AML-193 (cell line): ENCODE data around the gene USH1G.
"Not testable (repeated sequence)": the region's sequence is repeated elsewhere in the genome, so short reads cannot be mapped to it uniquely, and the experiment has no call there.

Source experiments
- DNase-seq, 2 experiments: peaks; one replicate each; lab custom pipeline; 2025; lab: John Stamatoyannopoulos, UW

USH1G gene

GRCh38 chr17:74922694-74923537 is at the start of gene USH1G:
Gene USH1G, minus strand, starts transcription at chr17:74923255. Its CDS starts 182 bp downstream, at chr17:74923073.
- DNase-seq: no peak

- DNase-seq: no peak
Observed at GRCh38 chr17:74972107-74972972, 49.3 kb upstream of the USH1G start, which contains the start of gene HID1. Gene HID1, minus strand, starts transcription at chr17:74972759. Its CDS starts 103 bp downstream, at chr17:74972656.

- no peak for DNase-seq
Observed at GRCh38 chr17:74971842-74972106, 48.7 kb upstream of the USH1G start.

DNA sequence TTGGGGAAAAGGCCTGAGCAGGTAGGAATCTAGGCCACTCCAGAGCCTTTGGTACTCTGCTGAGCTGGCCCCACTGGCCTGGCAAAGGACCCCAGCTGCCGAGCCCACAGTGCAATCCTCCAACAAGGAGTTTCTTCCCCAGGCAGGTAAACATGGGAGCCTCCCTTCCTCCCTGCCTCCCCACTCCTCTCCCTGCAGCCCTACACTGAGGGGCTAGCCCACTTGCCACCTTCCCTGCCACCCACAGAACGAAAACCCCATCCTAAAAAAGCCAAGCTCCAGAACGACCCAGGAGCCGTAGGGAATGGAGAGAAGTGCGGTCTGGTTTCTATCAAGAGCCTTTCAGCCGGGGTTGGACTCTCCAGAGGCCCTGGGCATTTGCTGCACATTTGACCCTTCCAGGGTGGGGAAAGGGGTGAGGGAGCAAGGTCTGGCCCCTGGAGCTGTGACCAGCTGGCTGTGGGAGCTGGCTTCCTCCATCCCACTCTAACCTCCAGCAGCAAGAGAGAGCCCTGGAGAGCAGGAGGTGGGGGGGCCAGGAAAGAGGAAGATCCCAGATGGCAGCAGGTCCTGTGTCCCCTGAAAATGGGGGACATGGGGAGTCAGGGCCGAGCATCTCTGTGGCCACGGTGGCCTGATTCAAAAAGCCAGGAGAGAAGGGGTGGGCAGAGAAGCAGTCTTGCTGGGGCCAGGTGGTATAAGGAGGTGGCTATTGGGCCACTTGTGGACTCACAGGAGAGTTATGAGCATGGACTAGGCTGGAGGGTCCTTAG is 48.2 kb upstream of the USH1G start:
- DNase-seq: no peak

DNA sequence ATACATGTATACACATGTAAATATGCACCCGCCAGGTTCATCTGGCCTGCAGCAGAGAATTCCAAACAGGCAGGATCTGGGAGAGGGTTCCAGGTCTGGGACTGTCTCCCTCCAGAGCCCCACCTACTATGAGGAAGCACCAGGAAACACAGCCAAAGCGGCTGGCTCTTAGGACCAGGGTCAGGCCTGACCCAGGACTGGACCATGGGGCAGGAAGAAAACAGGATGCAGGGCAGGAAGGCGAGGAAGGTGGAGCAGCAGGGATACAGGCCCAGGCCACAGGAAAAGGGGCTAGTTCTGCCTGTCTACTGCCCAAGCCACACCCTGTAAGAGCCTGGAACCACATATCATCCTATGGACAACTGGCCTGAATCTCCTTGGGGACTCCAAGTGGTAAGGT is 47.3 kb upstream of the USH1G start:
- no peak for DNase-seq

DNA sequence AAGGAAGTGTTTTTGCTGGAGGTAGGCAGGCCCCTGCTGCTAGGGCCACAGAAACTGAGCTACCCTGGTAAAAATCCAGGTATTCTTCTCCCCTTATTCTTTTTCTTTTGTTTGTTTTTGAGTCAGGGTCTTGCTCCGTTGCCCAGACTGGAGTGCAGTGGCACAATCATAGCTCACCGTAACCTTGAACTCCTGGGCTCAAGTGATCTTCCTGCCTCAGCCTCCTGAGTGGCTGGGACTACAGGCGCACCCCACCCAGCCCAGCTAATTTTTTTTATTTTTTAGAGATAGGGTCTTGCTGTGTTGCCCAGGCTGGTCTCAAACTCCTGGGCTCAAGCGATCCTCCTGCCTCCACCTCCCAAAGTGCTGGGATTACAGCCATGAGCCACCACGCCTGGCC is 46.4 kb upstream of the USH1G start:
- DNase-seq: not testable (repeated sequence)

DNA sequence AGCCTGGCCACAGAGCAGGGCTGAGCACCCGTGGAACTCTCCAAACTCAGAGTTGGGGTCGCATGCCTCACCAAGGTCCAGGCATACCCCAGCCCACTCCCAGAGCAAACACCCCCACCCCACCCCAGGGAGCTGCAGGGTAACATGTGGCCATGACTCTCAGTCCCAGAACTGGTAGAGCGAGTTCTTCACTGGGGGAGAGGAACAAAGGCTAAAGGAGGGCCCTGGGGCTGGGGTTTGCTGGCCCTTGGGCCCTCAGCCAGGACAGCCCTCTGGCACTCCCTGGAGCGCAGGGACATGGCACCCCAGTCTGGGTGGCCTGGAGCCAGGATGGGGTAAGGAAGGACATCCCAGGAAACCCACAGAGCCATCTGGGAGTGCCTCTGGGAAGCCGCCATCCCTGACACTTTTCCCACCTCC is 45.3 kb upstream of the USH1G start:
- DNase-seq: no peak

DNA sequence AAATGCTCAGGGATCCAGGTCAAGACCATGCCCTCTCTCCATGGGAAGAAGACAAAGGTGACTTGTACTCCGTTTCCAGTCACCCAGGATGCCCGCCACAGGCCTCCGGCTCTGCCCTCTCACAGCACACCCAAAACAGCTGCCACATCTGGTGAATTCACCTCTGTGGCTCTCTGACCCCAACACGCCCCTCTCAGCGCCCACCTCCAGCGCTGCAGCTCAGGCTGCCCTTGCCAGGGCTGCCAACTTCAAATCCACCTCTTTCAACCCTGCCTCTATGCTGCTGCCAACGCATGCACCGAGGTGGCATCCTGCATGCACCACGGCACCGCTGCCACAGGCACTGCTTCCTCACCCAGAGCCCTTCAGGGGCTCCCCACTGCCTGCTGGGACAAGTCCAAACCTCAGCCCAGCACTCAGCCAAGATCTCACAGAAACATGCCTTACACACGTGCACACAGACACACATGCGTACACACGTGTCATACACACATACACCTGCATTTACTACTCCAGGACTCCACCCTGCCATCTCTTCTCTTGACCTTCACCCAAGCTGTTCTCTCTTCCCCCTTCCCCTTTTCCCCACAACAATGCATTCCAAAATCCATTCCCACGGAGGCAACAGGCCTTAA is 42.0 kb upstream of the USH1G start:
- DNase-seq: no peak

DNA sequence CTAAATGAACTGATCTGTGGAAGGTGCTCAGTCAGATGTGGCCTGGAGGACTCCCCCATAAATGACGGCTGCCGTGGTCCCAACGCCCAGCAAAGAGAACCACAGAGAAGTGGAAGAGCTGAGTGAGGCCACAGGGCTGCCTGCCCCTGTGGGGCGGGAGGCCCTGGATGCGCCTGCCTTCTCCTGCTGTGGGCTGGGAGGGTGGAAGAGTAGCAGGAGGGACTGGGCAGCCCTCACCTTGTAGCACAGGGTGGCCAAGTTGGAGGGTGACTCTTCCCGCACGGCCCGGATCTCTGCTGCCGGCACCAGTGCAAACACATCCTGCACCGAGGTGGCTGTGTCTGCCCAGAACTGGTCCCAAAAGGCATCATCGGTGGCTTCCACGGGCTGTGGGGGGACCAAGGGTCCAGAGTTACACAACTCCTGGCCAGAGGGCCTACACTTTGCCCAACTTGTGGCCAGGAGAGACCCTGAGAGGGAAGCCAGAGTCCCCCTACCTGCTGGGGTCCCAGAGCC is 41.2 kb upstream of the USH1G start:
- no peak for DNase-seq

- DNase-seq: no peak
Observed at GRCh38 chr17:74963656-74964055, 40.6 kb upstream of the USH1G start.

GRCh38 chr17:74962622-74963394 is 39.8 kb upstream of the USH1G start:
- no peak for DNase-seq

DNA sequence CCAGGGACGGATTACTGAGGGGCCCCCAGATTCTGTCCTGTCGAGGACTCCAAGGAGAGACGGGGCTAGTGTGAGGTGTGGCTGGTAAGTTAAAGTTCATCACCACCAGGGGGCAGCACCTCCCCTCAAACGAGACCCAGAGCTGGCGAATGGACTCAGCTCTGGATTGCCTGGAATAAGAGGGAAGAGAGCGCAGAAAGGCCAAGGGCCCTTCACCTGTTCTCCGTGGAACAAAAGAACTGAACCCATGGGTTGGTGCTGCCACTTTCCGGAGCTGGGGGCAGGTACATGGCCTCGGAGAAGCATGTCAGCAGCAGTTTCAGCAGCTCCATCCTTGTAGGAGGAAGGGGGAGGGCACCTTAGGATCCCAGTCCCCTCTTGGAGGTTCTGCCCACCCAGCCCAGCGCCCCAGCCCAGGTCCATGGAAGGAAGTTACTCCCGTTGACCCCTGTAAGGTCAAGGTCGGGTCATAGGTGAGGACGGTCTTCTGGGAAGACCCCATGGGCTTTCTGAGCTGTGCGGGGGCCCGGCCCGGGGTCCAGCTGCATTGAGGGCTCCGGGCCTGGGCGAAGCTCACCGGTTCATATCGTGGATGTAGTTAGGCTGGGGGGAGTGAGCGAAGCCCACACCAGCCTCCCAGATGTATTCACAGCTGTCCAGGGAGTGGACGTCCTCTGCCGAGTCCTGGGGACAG is 38.7 kb upstream of the USH1G start:
- peak; percentile 77 for DNase-seq

GRCh38 chr17:74960570-74961342 is 37.7 kb upstream of the USH1G start:
- DNase-seq: peak; percentile 53 to 57

DNA sequence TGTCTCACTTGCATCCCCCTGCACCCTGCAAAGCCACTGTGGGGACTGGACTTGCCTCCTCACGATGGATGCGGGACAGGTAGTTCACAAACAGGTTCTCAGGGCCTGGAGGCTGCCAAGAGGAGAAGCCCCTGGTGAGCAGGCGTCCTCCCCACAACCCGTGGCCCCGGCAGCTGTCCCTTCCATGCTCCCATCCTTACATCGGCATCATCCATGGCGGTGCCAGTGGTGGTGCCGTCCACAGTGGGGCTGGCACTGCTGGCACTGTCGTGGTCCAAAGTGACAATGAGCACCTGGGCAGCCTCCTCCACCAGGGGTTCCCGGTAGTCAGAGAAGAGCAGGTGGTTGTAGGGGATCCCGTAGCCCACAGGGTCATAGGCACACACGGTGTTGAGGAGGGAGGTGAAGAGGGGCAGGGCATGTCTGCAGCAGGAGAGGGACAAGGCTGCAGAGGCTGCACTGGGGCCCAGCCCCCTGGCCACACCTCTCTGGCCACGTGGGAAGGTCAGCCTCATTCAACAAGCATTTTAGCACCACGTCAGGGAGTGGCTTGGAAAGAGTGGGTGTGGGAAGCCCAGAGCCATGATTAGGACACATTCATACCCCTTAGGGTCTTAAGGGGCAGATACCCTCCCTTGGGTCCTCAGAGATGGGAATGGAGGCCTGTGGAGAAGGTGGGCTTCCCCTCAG is 36.9 kb upstream of the USH1G start:
- no peak for DNase-seq

- DNase-seq: peak; percentile 33 to 38
Observed at GRCh38 chr17:74957935-74958740, 35.1 kb upstream of the USH1G start.

DNA sequence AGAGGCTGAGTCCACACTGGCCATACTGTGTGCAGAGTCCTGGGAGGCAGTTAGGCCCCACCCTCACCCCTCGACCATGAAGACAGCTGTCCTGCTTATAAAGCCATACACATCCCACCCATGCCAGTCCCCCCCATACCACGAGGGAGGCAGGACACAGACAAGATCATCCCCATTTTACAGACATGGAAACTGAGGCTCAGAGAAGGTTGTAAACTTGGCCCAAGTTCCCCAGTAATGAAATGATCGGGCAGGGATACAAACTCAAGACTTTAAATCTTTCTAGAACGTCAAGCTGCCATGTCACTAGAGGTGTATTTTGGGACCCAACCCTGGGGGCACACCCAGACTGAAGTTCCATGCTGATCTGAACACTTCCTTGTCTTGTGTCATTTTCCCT is 33.0 kb upstream of the USH1G start:
- DNase-seq: no peak

GRCh38 chr17:74954665-74955421 is 31.8 kb upstream of the USH1G start:
- peak; percentile 29 to 41 for DNase-seq
